ENCODE results near the gene NXNL2.

- TF ChIP-seq POLR2A (IDR thresholded peaks at IDR 0.05) = no peak
- TF ChIP-seq POLR2AphosphoS5 (IDR thresholded peaks at IDR 0.05) = no peak
- TF ChIP-seq, protein P1, sequence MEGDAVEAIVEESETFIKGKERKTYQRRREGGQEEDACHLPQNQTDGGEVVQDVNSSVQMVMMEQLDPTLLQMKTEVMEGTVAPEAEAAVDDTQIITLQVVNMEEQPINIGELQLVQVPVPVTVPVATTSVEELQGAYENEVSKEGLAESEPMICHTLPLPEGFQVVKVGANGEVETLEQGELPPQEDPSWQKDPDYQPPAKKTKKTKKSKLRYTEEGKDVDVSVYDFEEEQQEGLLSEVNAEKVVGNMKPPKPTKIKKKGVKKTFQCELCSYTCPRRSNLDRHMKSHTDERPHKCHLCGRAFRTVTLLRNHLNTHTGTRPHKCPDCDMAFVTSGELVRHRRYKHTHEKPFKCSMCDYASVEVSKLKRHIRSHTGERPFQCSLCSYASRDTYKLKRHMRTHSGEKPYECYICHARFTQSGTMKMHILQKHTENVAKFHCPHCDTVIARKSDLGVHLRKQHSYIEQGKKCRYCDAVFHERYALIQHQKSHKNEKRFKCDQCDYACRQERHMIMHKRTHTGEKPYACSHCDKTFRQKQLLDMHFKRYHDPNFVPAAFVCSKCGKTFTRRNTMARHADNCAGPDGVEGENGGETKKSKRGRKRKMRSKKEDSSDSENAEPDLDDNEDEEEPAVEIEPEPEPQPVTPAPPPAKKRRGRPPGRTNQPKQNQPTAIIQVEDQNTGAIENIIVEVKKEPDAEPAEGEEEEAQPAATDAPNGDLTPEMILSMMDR (IDR thresholded peaks at IDR 0.05) = no peak
Measured at GRCh38 chr9:88527618-88528017, 7.4 kb upstream of the NXNL2 start.

Measured in breast epithelium (tissue), 3 donors.